IMR-90 (cell line): ENCODE measurements around the gene THOP1. TPM values are rescaled to one million over a fixed set of nuclear protein-coding genes. Genes with fewer than 3 reads are reported as not detected.

ENCODE experiments used
- ATAC-seq: fragments of 200-7000 bp; cut with Tn5 transposase; 2 replicates; pipeline ENCODE4 v1.9.1; 2020; ENCODE audit warnings: low read depth, mild to moderate bottlenecking, moderate library complexity
- BruUV-seq: library from RNA; stranded (reverse); fragments of 400-500 nt; replicated peaks from 2 replicates; lab custom pipeline; 2021; lab: Mats Ljungman, UMichigan
- CTCF ChIA-PET: fragments of 300-600 bp; formaldehyde crosslinking; extraction: SDS; loops from one replicate; lab custom pipeline; 2021; ENCODE audit warnings: antibody characterized with exemption; lab: Yijun Ruan, JAX
- POLR2A ChIA-PET: fragments of 300-600 bp; sonication (Branson Sonifier 250); formaldehyde crosslinking; loops from one replicate; lab custom pipeline; 2022; ENCODE audit warnings: antibody characterized with exemption; ENCODE audit not compliant: unreplicated experiment; lab: Charles Lee
- DNase-seq: peaks from one replicate; pipeline ENCODE4 v3.0.0; 2013
- H2AFZ ChIP-seq: replicated peaks from 2 replicates; pipeline ENCODE3; 2013; ENCODE audit warnings: low read length, mild to moderate bottlenecking; ENCODE audit not compliant: poor library complexity
- H2AK5ac ChIP-seq: 2 replicates; pipeline ENCODE4 v1.6.1; 2013; ENCODE audit warnings: low read depth, low read length, inconsistent platforms
- H2AK9ac ChIP-seq: replicated peaks from 2 replicates; pipeline ENCODE3; 2013; ENCODE audit warnings: mild to moderate bottlenecking, low read depth, low read length, moderate library complexity; ENCODE audit not compliant: poor library complexity
- H2BK120ac ChIP-seq: 2 replicates; pipeline ENCODE4 v1.6.1; 2013; ENCODE audit warnings: low read depth, low read length, inconsistent platforms
- H2BK15ac ChIP-seq: 3 replicates; pipeline ENCODE4 v1.6.1; 2013; ENCODE audit warnings: low read depth, low read length, inconsistent platforms
- H2BK20ac ChIP-seq: 2 replicates; pipeline ENCODE4 v1.6.1; 2013; ENCODE audit warnings: low read depth, mild to moderate bottlenecking, inconsistent platforms, low read length, moderate library complexity
- H2BK5ac ChIP-seq: 2 replicates; pipeline ENCODE4 v1.6.1; 2013; ENCODE audit warnings: mild to moderate bottlenecking, low read depth, low read length, inconsistent platforms; ENCODE audit not compliant: poor library complexity, severe bottlenecking
- H3K14ac ChIP-seq: replicated peaks from 2 replicates; pipeline ENCODE4 v1.6.1; 2013; ENCODE audit warnings: low read depth, low read length, inconsistent platforms
- H3K18ac ChIP-seq: 2 replicates; pipeline ENCODE4 v1.6.1; 2013; ENCODE audit warnings: low read depth, low read length, control low read depth
- H3K23ac ChIP-seq: 2 replicates; pipeline ENCODE4 v1.6.1; 2013; ENCODE audit warnings: low read depth, low read length, inconsistent platforms
- H3K27ac ChIP-seq: 2 replicates; pipeline ENCODE4 v1.5.1; 2013; ENCODE audit warnings: mild to moderate bottlenecking, control low read depth, low read length; ENCODE audit not compliant: insufficient read depth
- H3K27me3 ChIP-seq: 2 replicates; pipeline ENCODE4 v1.6.1; 2013; ENCODE audit warnings: low read length; ENCODE audit not compliant: control insufficient read depth, insufficient read depth
- H3K36me3 ChIP-seq: 2 replicates; pipeline ENCODE4 v1.6.1; 2013; ENCODE audit warnings: low read length, mixed read lengths; ENCODE audit not compliant: control insufficient read depth, insufficient read depth
- H3K4ac ChIP-seq: 2 replicates; pipeline ENCODE4 v1.6.1; 2013; ENCODE audit warnings: low read depth, low read length, inconsistent platforms
- H3K4me1 ChIP-seq: 2 replicates; pipeline ENCODE4 v1.6.1; 2013; ENCODE audit warnings: low read length, mixed read lengths; ENCODE audit not compliant: control insufficient read depth, insufficient read depth
- H3K4me2 ChIP-seq: 2 replicates; pipeline ENCODE4 v1.6.1; 2013; ENCODE audit warnings: low read depth, mild to moderate bottlenecking, control low read depth, low read length, moderate library complexity
- H3K4me3 ChIP-seq: 2 replicates; pipeline ENCODE4 v1.5.1; 2013; ENCODE audit warnings: low read depth, mild to moderate bottlenecking, control low read depth, low read length, moderate library complexity; ENCODE audit not compliant: insufficient read depth
- H3K56ac ChIP-seq: 2 replicates; pipeline ENCODE4 v1.6.1; 2013; ENCODE audit warnings: low read length, inconsistent platforms; ENCODE audit not compliant: insufficient read depth; ENCODE audit errors: extremely low read depth
- H3K79me1 ChIP-seq, 2 experiments: 2 replicates each; pipeline ENCODE4 v1.6.1; 2013; ENCODE audit warnings: low read length in 2 of 2, inconsistent platforms in 1 of 2, low read depth in 1 of 2
- H3K9ac ChIP-seq: 2 replicates; pipeline ENCODE4 v1.6.1; 2013; ENCODE audit warnings: low read depth, low read length, control low read depth
- H3K9me1 ChIP-seq: 2 replicates; pipeline ENCODE4 v1.6.1; 2013; ENCODE audit warnings: low read length, inconsistent platforms; ENCODE audit not compliant: insufficient read depth
- H3K9me3 ChIP-seq: 2 replicates; pipeline ENCODE4 v1.6.1; 2013; ENCODE audit warnings: low read length; ENCODE audit not compliant: control insufficient read depth, insufficient read depth
- H4K20me1 ChIP-seq: 2 replicates; pipeline ENCODE4 v1.6.1; 2013; ENCODE audit warnings: low read length, inconsistent platforms; ENCODE audit not compliant: insufficient read depth
- H4K5ac ChIP-seq: 2 replicates; pipeline ENCODE4 v1.6.1; 2013; ENCODE audit warnings: mild to moderate bottlenecking, low read depth, low read length, control low read depth
- H4K8ac ChIP-seq, 2 experiments: 2 replicates each; pipeline ENCODE4 v1.6.1; 2013; ENCODE audit warnings: low read depth in 2 of 2, low read length in 2 of 2, control low read depth in 1 of 2, inconsistent platforms in 1 of 2
- H4K91ac ChIP-seq: 2 replicates; pipeline ENCODE4 v1.6.1; 2013; ENCODE audit warnings: low read depth, low read length, inconsistent platforms; ENCODE audit not compliant: insufficient read depth
- BHLHE40 ChIP-seq: fragments of 150-350 bp; IDR thresholded peaks from 2 replicates; pipeline ENCODE4 v1.6.1; 2016; ENCODE audit warnings: mild to moderate bottlenecking, low read depth, low read length
- CEBPB ChIP-seq: IDR thresholded peaks from 2 replicates; pipeline ENCODE4 v1.6.1; 2012; ENCODE audit warnings: low read depth, low read length, improper control_type of control experiment
- CHD1 ChIP-seq: IDR thresholded peaks from 2 replicates; pipeline ENCODE4 v1.6.1; 2012; ENCODE audit warnings: low read depth, low read length, improper control_type of control experiment
- MAFK ChIP-seq: IDR thresholded peaks from 2 replicates; pipeline ENCODE4 v1.6.1; 2012; ENCODE audit warnings: low read depth, low read length, improper control_type of control experiment
- MAZ ChIP-seq: IDR thresholded peaks from 2 replicates; pipeline ENCODE4 v1.6.1; 2012; ENCODE audit warnings: low read depth, mild to moderate bottlenecking, low read length, improper control_type of control experiment, moderate library complexity, borderline replicate concordance
- MXI1 ChIP-seq: IDR thresholded peaks from 2 replicates; pipeline ENCODE4 v1.6.1; 2012; ENCODE audit warnings: low read depth, mild to moderate bottlenecking, low read length, moderate library complexity, borderline replicate concordance
- NFE2L2 ChIP-seq: fragments of 150-350 bp; IDR thresholded peaks from 2 replicates; pipeline ENCODE4 v1.6.1; 2016; ENCODE audit warnings: low read depth, mild to moderate bottlenecking, low read length
- POLR2A ChIP-seq: IDR thresholded peaks from 2 replicates; pipeline ENCODE4 v1.6.1; 2012; ENCODE audit warnings: mild to moderate bottlenecking, low read depth, low read length
- RAD21 ChIP-seq: IDR thresholded peaks from 2 replicates; pipeline ENCODE4 v1.6.1; 2012; ENCODE audit warnings: low read length, improper control_type of control experiment
- RCOR1 ChIP-seq: IDR thresholded peaks from 2 replicates; pipeline ENCODE4 v1.6.1; 2012; ENCODE audit warnings: mild to moderate bottlenecking, low read length, improper control_type of control experiment; ENCODE audit not compliant: insufficient replicate concordance
- RFX5 ChIP-seq: IDR thresholded peaks from 2 replicates; pipeline ENCODE4 v1.8.0; 2012; ENCODE audit warnings: low read depth, mild to moderate bottlenecking, low read length, moderate library complexity
- whole genome bisulfite sequencing, 2 experiments: methylation state at CpG; one replicate each; pipeline versions ENCODE4 v1.1.5 to v1.1.7; 2013; ENCODE audit warnings: missing lambda C conversion rate in 2 of 2; ENCODE audit not compliant: insufficient read length in 1 of 2; ENCODE audit errors: extremely low coverage in 2 of 2; 5-methylcytosine and 5-hydroxymethylcytosine counted together
- dilution Hi-C: fragments of 300-500 bp; cut with HindIII; formaldehyde crosslinking; loops from one replicate; pipeline ENCODE4 v1.14.3; 2018; ENCODE audit warnings: low sequenced_read_pairs; ENCODE audit not compliant: unreplicated experiment
- in situ Hi-C: fragments of 300-500 bp; cut with MboI; formaldehyde crosslinking; loops from 3 replicates; pipeline ENCODE4 v1.14.3; 2019; ENCODE audit warnings: low sequenced_read_pairs, inconsistent platforms, mixed read lengths
- intact Hi-C: fragments of 100-400 bp; cut with micrococcal nuclease; formaldehyde crosslinking; loops from 2 replicates; pipeline ENCODE4 v1.10.0; 2022
- polyA plus RNA-seq, 3 experiments: library from polyadenylated mRNA; depleted of rRNA; stranded (reverse); fragments of >200 nt; gene quantifications; 2 replicates each; pipeline ENCODE4 v1.2.3, GENCODE V29; 2012; ENCODE audit warnings: low replicate concordance in 1 of 3
- total RNA-seq: library from RNA; depleted of rRNA; stranded (reverse); fragments of >200 nt; gene quantifications from 2 replicates; pipeline ENCODE4 v1.2.3, GENCODE V29; 2012
- TF ChIP-seq, protein P1 (sequence below): fragments of 150-350 bp; IDR thresholded peaks from 2 replicates; pipeline ENCODE4 v1.6.1; 2017; ENCODE audit warnings: mild to moderate bottlenecking, antibody characterized with exemption, low read length, low read depth

THOP1 gene
- total and polyA plus RNA-seq, 2 of the 4 experiments (the other 2 are of a cell fraction), result 57.5 to 91.9 TPM

DNA sequence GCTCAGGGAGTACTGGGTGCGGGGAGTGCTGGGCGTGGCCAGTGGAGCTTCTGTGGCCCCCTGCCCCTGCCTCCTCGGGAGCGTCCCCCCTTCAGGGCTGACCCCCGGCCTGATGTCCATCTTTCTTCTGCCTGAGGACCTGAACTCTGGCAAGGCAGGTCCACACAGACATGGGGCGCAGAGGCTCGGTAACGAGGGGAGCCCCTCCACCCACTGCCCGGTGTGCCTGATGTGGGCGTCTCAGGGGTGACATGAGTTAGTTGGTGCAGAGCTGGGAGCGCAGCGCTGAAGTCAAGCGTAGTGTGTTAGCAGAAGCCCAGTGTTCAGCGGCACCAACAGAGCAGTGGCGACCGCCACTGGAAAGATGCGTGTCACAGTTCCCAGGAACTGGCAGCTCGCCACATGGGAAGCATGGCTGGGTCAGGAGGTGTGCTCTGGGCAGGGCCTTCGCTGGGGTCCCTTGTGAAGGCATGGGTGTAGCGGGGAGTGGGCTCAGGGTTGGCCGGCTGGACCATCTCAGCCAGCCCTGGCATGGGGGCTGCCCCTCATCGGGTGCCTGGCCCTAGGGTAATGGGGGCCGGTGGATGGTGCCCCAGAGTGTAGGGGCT, 11.5 kb downstream of the THOP1 start:
- H3K56ac ChIP-seq, result no peak overlapping the region
- BruUV-seq, result no TSS peak
- H2BK20ac ChIP-seq, result no peak overlapping the region
- no peak overlapping the region for H3K14ac ChIP-seq
- no peak overlapping the region for H3K4ac ChIP-seq
- H2BK15ac ChIP-seq, result no peak overlapping the region
- peaks cover 46% of the 10 kb centered on the region for H3K36me3 ChIP-seq
- intact Hi-C loops, result no loop called here
- H3K9me3 ChIP-seq, result no peaks in the 10 kb centered on the region
- 90% methylated on average over 7 of the region's 23 CpGs; no CpG with 5 or more reads in 1 of the 2 experiments for WGBS, 2 experiments
- H4K20me1 ChIP-seq, result no peaks in the 10 kb centered on the region; the same call in none of the 2 replicates
- no peaks in the 10 kb centered on the region for H3K9me1 ChIP-seq
- TF ChIP-seq RCOR1 (no peak), MAZ (no peak), MAFK (no peak), POLR2A (no peak), NFE2L2 (no peak), RAD21 (no peak), CEBPB (no peak), BHLHE40 (no peak), CHD1 (no peak), MXI1 (no peak), RFX5 (no peak)
- TF ChIP-seq, protein P1, sequence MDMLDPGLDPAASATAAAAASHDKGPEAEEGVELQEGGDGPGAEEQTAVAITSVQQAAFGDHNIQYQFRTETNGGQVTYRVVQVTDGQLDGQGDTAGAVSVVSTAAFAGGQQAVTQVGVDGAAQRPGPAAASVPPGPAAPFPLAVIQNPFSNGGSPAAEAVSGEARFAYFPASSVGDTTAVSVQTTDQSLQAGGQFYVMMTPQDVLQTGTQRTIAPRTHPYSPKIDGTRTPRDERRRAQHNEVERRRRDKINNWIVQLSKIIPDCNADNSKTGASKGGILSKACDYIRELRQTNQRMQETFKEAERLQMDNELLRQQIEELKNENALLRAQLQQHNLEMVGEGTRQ, result no peak
- H3K4me2 ChIP-seq, result no peak overlapping the region
- no peak overlapping the region for H2BK120ac ChIP-seq
- H2BK5ac ChIP-seq, result no peak overlapping the region
- no peak overlapping the region for H3K4me3 ChIP-seq
- no peak overlapping the region for H2AFZ ChIP-seq
- POLR2A ChIA-PET, result no interaction called here
- no peak overlapping the region for H4K8ac ChIP-seq
- no peak for ATAC-seq
- H2AK5ac ChIP-seq, result no peak overlapping the region
- no peak overlapping the region for H2AK9ac ChIP-seq
- H3K18ac ChIP-seq, result no peak overlapping the region
- no peak overlapping the region for H3K9ac ChIP-seq
- no peak overlapping the region for H3K27ac ChIP-seq
- H3K27me3 ChIP-seq, result no peaks in the 10 kb centered on the region
- CTCF ChIA-PET, result no interaction called here
- H3K23ac ChIP-seq, result no peak overlapping the region
- DNase-seq, result no peak
- peaks cover 0 to 34% of the 10 kb centered on the region in 2 experiments; a peak in 2 of 4 replicates for H3K79me1 ChIP-seq
- H3K4me1 ChIP-seq, result no peaks in the 10 kb centered on the region
- in situ Hi-C loops, result no loop called here
- H4K91ac ChIP-seq, result no peak overlapping the region
- dilution Hi-C loops, result no loop called here
- H4K5ac ChIP-seq, result no peak overlapping the region
